WTC11 (cell line): ENCODE data around the gene LINC01488. TPM values are rescaled to one million over a fixed set of nuclear protein-coding genes. Genes with fewer than 3 reads are reported as not detected.
A peak's percentile ranks its signal among the peaks of the same experiment; 100 is the strongest.

Source experiments
- ATAC-seq: fragments of 200-7000 bp; cut with Tn5 transposase; 2 replicates; pipeline ENCODE4 v1.10.0; 2021; ENCODE audit warnings: mild to moderate bottlenecking, moderate library complexity
- CTCF ChIA-PET: fragments of 300-600 bp; sonication (Branson Sonifier 250); formaldehyde crosslinking; loops from one replicate; lab custom pipeline; 2021; ENCODE audit warnings: antibody characterized with exemption; lab: Charles Lee
- POLR2A ChIA-PET: fragments of 350-600 bp; sonication (Branson Sonifier 250); formaldehyde crosslinking; loops from one replicate; lab custom pipeline; 2021; ENCODE audit warnings: antibody characterized with exemption; lab: Charles Lee
- DNase-seq: peaks from one replicate; pipeline ENCODE4 v3.0.0; 2021; ENCODE audit warnings: low spot score
- H3K27ac Mint-ChIP-seq: 2 replicates; pipeline ENCODE4 v1.8.0; 2021; ENCODE audit warnings: mixed read lengths
- H3K27me3 Mint-ChIP-seq: 2 replicates; pipeline ENCODE4 v1.8.0; 2021; ENCODE audit warnings: low read depth, mild to moderate bottlenecking, moderate library complexity, mixed read lengths
- H3K36me3 Mint-ChIP-seq: 2 replicates; pipeline ENCODE4 v1.8.0; 2021; ENCODE audit warnings: mixed read lengths
- H3K4me1 Mint-ChIP-seq: 2 replicates; pipeline ENCODE4 v1.8.0; 2022; ENCODE audit warnings: mixed read lengths
- H3K4me3 Mint-ChIP-seq: 2 replicates; pipeline ENCODE4 v1.8.0; 2021; ENCODE audit warnings: mild to moderate bottlenecking, moderate library complexity, mixed read lengths
- H3K9me3 Mint-ChIP-seq: 2 replicates; pipeline ENCODE4 v1.8.0; 2021; ENCODE audit warnings: mixed read lengths
- ATF1 ChIP-seq: sonication (generic); formaldehyde crosslinking; IDR thresholded peaks from 2 replicates; pipeline ENCODE4 v1.8.1; 2023; ENCODE audit warnings: mild to moderate bottlenecking, moderate library complexity, missing genetic modification reagents
- ATF3 ChIP-seq: sonication (generic); formaldehyde crosslinking; conservative IDR thresholded peaks from 2 replicates; pipeline ENCODE4 v1.8.1; 2022; ENCODE audit warnings: mild to moderate bottlenecking, missing genetic modification reagents
- ELF4 ChIP-seq: sonication (generic); formaldehyde crosslinking; IDR thresholded peaks from 2 replicates; pipeline ENCODE4 v1.8.1; 2022; ENCODE audit warnings: low read depth, mild to moderate bottlenecking, moderate library complexity, missing genetic modification reagents
- FOXK1 ChIP-seq: sonication (generic); formaldehyde crosslinking; IDR thresholded peaks from 2 replicates; pipeline ENCODE4 v1.8.0; 2022; ENCODE audit warnings: mild to moderate bottlenecking, moderate library complexity, missing genetic modification reagents
- FOXP1 ChIP-seq: sonication (generic); formaldehyde crosslinking; IDR thresholded peaks from 2 replicates; pipeline ENCODE4 v1.8.0; 2022; ENCODE audit warnings: missing genetic modification reagents, mild to moderate bottlenecking, moderate library complexity, borderline replicate concordance
- IRF2 ChIP-seq: sonication (generic); formaldehyde crosslinking; IDR thresholded peaks from 2 replicates; pipeline ENCODE4 v1.8.0; 2022; ENCODE audit warnings: low read depth, missing genetic modification reagents, borderline replicate concordance
- USF1 ChIP-seq: sonication (generic); formaldehyde crosslinking; IDR thresholded peaks from 2 replicates; pipeline ENCODE4 v1.8.0; 2022; ENCODE audit warnings: mild to moderate bottlenecking, missing genetic modification reagents
- USF2 ChIP-seq: sonication (generic); formaldehyde crosslinking; IDR thresholded peaks from 2 replicates; pipeline ENCODE4 v1.8.1; 2023; ENCODE audit warnings: mild to moderate bottlenecking, missing genetic modification reagents, moderate library complexity
- ZNF138 ChIP-seq: sonication (generic); formaldehyde crosslinking; conservative IDR thresholded peaks from 2 replicates; pipeline ENCODE4 v1.8.1; 2022; ENCODE audit warnings: mild to moderate bottlenecking, moderate library complexity, missing genetic modification reagents
- ZNF232 ChIP-seq: sonication (generic); formaldehyde crosslinking; IDR thresholded peaks from 2 replicates; pipeline ENCODE4 v1.8.0; 2022; ENCODE audit warnings: mild to moderate bottlenecking, missing genetic modification reagents
- ZNF423 ChIP-seq: fragments of 250-450 bp; sonication (Bioruptor Pico); IDR thresholded peaks from 2 replicates; pipeline ENCODE4 v2.1.2; 2022; ENCODE audit warnings: mild to moderate bottlenecking, moderate library complexity
- ZNF532 ChIP-seq: fragments of 250-450 bp; sonication (Bioruptor Pico); IDR thresholded peaks from 2 replicates; pipeline ENCODE4 v1.9.0; 2021; ENCODE audit warnings: mild to moderate bottlenecking, borderline replicate concordance
- total RNA-seq: library from RNA; stranded (reverse); gene quantifications from 3 replicates; pipeline ENCODE4 v1.2.3, GENCODE V29; 2021
- TF ChIP-seq, protein P1 (sequence below): sonication (generic); formaldehyde crosslinking; IDR thresholded peaks from 2 replicates; pipeline ENCODE4 v1.8.0; 2022; ENCODE audit warnings: mild to moderate bottlenecking, missing genetic modification reagents
- TF ChIP-seq, protein P2 (sequence below): sonication (generic); formaldehyde crosslinking; IDR thresholded peaks from 2 replicates; pipeline ENCODE4 v1.8.0; 2022; ENCODE audit warnings: missing genetic modification reagents
- TF ChIP-seq, protein P3 (sequence below): fragments of 250-450 bp; sonication (Bioruptor Pico); conservative IDR thresholded peaks from 2 replicates; pipeline ENCODE4 v1.9.0; 2021; ENCODE audit warnings: mild to moderate bottlenecking

LINC01488 gene
- total RNA-seq, 1 experiment from 2014 or later: not detected

DNA sequence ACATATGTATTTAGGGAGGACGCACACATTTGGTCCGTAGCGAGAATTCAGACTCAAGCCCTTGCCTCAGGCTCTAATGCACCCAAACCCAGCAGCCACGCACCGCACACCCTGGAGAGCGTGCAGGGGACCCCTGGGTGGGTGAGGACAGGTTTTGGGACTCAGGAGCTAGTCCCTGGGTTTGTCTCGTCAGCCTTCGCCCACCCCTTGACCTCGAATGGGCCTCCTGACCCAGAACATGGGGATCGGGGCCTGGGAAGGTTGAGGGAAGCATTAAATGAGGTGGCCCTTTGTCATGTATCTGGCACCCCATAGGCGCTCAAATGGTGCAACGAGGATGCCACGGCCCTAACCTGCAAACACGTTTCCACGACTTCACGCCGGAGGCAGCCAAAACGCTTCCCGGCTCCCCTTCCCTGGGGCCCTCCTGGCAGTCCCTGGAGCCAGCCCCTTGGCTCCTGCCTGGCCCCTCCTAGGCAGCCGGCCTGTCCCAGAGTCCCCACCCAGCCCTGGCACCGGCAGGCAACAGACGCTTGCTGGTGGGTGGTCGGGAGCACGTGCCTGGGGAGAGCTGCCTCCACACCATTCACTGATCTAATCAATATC is 5.5 kb upstream of the LINC01488 start:
- no peak overlapping the region for H3K4me3 Mint-ChIP-seq
- peaks cover 9% of the 10 kb centered on the region for H3K36me3 Mint-ChIP-seq
- ATAC-seq (peak; percentile 45), DNase-seq (peak; percentile 41)
- peaks cover 38% of the 10 kb centered on the region for H3K27me3 Mint-ChIP-seq
- ChIA-PET CTCF (no interaction called here), POLR2A (no interaction called here)
- no peak overlapping the region for H3K27ac Mint-ChIP-seq
- TF ChIP-seq ZNF138 (CRISPR knock-in tag): 0 out of 2 replicates have a peak, but pooled peaks have one; percentile 5
- no peak for TF ChIP-seq ATF3 (CRISPR knock-in tag)
- TF ChIP-seq ZNF423 (CRISPR knock-in tag): peak; percentile 34; the same call in 1 of the 2 replicates
- 0 out of 2 replicates have a peak, but pooled peaks have one; percentile 7 for TF ChIP-seq USF2 (CRISPR knock-in tag)
- TF ChIP-seq FOXK1 (CRISPR knock-in tag): 0 out of 2 replicates have a peak, but pooled peaks have one; percentile 39
- TF ChIP-seq, protein P1, sequence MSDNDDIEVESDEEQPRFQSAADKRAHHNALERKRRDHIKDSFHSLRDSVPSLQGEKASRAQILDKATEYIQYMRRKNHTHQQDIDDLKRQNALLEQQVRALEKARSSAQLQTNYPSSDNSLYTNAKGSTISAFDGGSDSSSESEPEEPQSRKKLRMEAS (CRISPR knock-in tag): peak; percentile 64; the same call in 1 of the 2 replicates
- TF ChIP-seq IRF2 (CRISPR knock-in tag): no peak
- TF ChIP-seq FOXP1 (CRISPR knock-in tag): 0 out of 2 replicates have a peak, but pooled peaks have one; percentile 15
- H3K4me1 Mint-ChIP-seq: peaks cover 25% of the 10 kb centered on the region
- H3K9me3 Mint-ChIP-seq: peaks cover 9% of the 10 kb centered on the region

DNA sequence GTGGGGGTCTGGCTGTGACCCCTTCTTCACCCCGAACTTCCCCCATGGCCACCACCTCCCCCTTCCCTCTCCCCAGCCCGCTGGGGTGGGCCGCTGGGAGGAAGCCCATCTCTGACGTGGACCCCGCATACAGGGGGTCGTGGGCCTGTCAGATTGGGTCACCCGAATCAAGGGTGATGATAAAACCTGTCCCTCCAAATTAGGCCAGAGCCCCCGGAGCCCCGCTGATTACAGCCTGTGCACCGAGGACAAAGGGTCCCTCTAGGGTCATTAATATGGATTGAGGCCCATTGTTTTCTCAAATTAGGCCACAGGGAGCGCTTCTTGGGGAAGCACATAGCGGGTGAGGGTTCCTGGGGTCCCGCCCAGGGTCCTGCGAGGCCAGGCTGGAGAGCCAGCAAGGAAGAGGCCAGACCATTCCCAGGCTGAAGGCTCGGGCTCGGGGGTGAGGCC is 4.9 kb upstream of the LINC01488 start:
- TF ChIP-seq, protein P2, sequence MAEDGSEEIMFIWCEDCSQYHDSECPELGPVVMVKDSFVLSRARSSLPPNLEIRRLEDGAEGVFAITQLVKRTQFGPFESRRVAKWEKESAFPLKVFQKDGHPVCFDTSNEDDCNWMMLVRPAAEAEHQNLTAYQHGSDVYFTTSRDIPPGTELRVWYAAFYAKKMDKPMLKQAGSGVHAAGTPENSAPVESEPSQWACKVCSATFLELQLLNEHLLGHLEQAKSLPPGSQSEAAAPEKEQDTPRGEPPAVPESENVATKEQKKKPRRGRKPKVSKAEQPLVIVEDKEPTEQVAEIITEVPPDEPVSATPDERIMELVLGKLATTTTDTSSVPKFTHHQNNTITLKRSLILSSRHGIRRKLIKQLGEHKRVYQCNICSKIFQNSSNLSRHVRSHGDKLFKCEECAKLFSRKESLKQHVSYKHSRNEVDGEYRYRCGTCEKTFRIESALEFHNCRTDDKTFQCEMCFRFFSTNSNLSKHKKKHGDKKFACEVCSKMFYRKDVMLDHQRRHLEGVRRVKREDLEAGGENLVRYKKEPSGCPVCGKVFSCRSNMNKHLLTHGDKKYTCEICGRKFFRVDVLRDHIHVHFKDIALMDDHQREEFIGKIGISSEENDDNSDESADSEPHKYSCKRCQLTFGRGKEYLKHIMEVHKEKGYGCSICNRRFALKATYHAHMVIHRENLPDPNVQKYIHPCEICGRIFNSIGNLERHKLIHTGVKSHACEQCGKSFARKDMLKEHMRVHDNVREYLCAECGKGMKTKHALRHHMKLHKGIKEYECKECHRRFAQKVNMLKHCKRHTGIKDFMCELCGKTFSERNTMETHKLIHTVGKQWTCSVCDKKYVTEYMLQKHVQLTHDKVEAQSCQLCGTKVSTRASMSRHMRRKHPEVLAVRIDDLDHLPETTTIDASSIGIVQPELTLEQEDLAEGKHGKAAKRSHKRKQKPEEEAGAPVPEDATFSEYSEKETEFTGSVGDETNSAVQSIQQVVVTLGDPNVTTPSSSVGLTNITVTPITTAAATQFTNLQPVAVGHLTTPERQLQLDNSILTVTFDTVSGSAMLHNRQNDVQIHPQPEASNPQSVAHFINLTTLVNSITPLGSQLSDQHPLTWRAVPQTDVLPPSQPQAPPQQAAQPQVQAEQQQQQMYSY: no peak
- peak; percentile 62; the same call in 1 of the 2 replicates for TF ChIP-seq ATF1 (CRISPR knock-in tag)
- TF ChIP-seq, all 79 proteins: peak for 1
- ChIA-PET POLR2A (no interaction called here), CTCF (interaction anchor here (0.8 kb wide), 1 partner anchor 30 kb away, joined by 3 read pairs; no protein-coding TSS in a partner anchor)
- H3K36me3 Mint-ChIP-seq: peaks cover 9% of the 10 kb centered on the region
- ATAC-seq (peak; percentile 23), DNase-seq (no peak)
- peaks cover 38% of the 10 kb centered on the region for H3K27me3 Mint-ChIP-seq
- no peak overlapping the region for H3K4me3 Mint-ChIP-seq
- H3K27ac Mint-ChIP-seq: no peak overlapping the region
- H3K4me1 Mint-ChIP-seq: peaks cover 22% of the 10 kb centered on the region
- peaks cover 9% of the 10 kb centered on the region for H3K9me3 Mint-ChIP-seq

DNA sequence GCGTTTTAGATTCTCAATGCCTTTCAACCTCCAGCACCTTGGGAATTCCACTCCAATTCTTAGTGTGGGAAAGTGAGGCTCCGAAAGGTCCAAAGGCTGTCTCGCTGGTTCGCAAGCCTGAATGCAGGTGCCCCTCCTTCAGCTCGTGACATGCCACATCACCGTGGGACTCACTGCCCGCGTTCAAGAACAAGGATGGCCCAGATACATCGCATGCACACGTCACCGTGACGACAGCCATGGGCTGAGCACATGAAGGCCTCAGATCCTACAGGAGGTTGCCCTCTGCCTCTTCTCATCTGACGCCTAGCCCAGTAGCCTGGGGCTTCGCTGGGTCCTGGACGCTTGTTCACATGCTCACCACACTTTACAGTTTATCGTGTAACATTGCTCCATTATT is 4.4 kb upstream of the LINC01488 start:
- Mint-ChIP-seq H3K36me3 (peaks cover 9% of the 10 kb centered on the region), H3K27me3 (peaks cover 38% of the 10 kb centered on the region), H3K27ac (no peak overlapping the region), H3K9me3 (peaks cover 9% of the 10 kb centered on the region), H3K4me1 (peaks cover 20% of the 10 kb centered on the region), H3K4me3 (no peak overlapping the region)
- DNase-seq (no peak), ATAC-seq (no peak)
- ChIA-PET CTCF (interaction anchor here (0.8 kb wide), 1 partner anchor 30 kb away, joined by 3 read pairs; no protein-coding TSS in a partner anchor), POLR2A (no interaction called here)
- TF ChIP-seq USF1 (CRISPR knock-in tag) (no peak), ZNF232 (CRISPR knock-in tag) (no peak), ZNF532 (CRISPR knock-in tag) (no peak), FOXP1 (CRISPR knock-in tag) (no peak), ELF4 (CRISPR knock-in tag) (no peak)
- TF ChIP-seq, protein P3, sequence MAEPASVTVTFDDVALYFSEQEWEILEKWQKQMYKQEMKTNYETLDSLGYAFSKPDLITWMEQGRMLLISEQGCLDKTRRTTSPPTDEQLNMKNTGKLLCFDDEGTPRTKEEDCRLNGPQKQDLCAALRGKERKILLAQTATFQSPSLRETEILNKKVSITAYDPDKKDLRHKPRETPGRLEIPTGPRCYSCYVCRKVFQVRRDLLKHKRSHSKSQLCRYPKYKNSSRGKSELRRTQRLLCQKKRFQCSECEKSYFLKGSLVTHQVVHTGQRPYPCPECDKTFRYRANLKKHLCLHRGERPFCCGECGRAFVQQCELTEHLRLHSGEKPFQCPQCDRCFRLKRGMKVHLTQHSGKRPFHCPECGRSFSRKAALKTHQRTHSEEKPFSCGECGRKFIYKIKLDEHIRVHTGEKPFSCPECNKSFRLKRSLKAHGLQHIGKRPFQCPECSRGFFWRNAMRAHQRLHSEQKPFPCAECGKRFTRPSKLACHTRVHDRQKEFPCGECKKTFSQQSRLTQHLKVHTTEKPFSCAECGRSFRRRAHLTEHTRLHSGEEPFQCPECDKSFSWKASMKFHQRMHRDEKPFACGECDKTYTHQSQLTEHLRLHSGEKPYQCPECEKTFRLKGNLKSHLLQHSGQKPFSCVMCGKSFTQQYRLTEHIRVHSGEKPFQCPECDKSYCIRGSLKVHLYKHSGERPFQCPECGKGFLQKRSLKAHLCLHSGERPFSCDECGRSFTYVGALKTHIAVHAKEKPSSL: no peak
